Measurements from ENCODE around the gene BCO2. TPM values are rescaled to one million over a fixed set of nuclear protein-coding genes. Genes with fewer than 3 reads are reported as not detected.

The BCO2 gene
- total RNA-seq, 1 experiment from 2014 or later = 0.31 TPM

DNA sequence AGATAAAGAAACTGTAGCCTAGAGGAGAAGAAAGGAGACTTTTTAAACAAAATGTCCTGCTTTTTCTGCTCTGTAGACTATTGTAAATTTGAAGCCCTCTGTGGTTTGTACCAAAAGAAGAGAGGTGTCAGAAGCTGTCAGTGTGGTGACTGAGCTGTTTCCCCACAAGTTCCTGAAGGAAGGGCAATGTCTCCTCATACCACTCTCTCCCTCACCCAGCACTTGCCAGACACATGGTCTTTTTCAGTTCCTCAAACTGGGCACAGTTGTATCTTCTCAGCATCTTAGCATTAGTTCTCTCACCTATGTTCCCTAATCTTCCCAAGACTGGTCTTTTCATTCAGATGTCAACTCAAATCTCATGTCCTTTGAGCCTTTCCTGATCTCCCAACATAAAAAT is 4.3 kb downstream of the BCO2 start:
- no peak overlapping the region for H3K4me3 Mint-ChIP-seq
- Histone ChIP-seq H3K27ac (ENCODE audit: insufficient read length, low read depth, low read length) (no peak overlapping the region), H3K79me2 (ENCODE audit: insufficient read depth, low read length) (no peaks in the 10 kb centered on the region), H3T11ph (ENCODE audit: low read length) (no peak overlapping the region), H2BK12ac (ENCODE audit: insufficient read length, low read depth, low read length) (no peak overlapping the region), H4K8ac (replicated peaks; ENCODE audit: insufficient read length, low read depth, low read length) (no peak overlapping the region), H2BK20ac (ENCODE audit: low read depth, low read length, poor library complexity, severe bottlenecking) (no peak overlapping the region), H3K14ac (ENCODE audit: insufficient read depth, low read length) (no peak overlapping the region), H3K79me1 (ENCODE audit: insufficient read depth, low read depth, low read length, poor library complexity, severe bottlenecking) (no peaks in the 10 kb centered on the region), H2BK5ac (ENCODE audit: insufficient read length, low read length) (no peak overlapping the region), H3K4ac (ENCODE audit: low read depth, low read length) (no peak overlapping the region), H4K91ac (ENCODE audit: insufficient read length, low read depth, low read length) (no peak overlapping the region), H3K9me3 (ENCODE audit: control insufficient read depth, low read depth, low read length) (no peaks in the 10 kb centered on the region), H4K5ac (ENCODE audit: insufficient read length, low read depth, low read length) (no peak overlapping the region), H2AK5ac (ENCODE audit: insufficient read length, low read length) (no peak overlapping the region), H2BK15ac (ENCODE audit: low read depth, low read length) (no peak overlapping the region), H3K23me2 (ENCODE audit: insufficient read length, low read depth, low read length, poor library complexity, severe bottlenecking) (no peaks in the 10 kb centered on the region), H3K18ac (ENCODE audit: insufficient read length, low read depth, low read length) (no peak overlapping the region), H2AFZ (ENCODE audit: low read length) (no peak overlapping the region), H4K20me1 (ENCODE audit: control insufficient read depth, insufficient read depth, insufficient read length) (no peaks in the 10 kb centered on the region), H3K4me1 (ENCODE audit: insufficient read depth, low read length) (no peaks in the 10 kb centered on the region; the same call in 1 of the 2 replicates), H3K9ac (ENCODE audit: extremely low read depth, insufficient read length, low read length) (no peak overlapping the region), H3K56ac (ENCODE audit: insufficient read length, low read depth, low read length) (no peak overlapping the region), H3K4me2 (ENCODE audit: insufficient read depth, insufficient read length, low read length) (no peak overlapping the region), H2BK120ac (ENCODE audit: low read depth, low read length, poor library complexity, severe bottlenecking) (no peak overlapping the region), H3K27me3 (ENCODE audit: insufficient read depth, low read length) (no peaks in the 10 kb centered on the region), H3K23ac (ENCODE audit: insufficient read length, low read depth, low read length) (no peak overlapping the region)
- no peaks in the 10 kb centered on the region for H3K36me3 Mint-ChIP-seq (ENCODE audit: insufficient read depth in 1 of 3, low read depth in 3 of 3)
- TF ChIP-seq, protein P1, sequence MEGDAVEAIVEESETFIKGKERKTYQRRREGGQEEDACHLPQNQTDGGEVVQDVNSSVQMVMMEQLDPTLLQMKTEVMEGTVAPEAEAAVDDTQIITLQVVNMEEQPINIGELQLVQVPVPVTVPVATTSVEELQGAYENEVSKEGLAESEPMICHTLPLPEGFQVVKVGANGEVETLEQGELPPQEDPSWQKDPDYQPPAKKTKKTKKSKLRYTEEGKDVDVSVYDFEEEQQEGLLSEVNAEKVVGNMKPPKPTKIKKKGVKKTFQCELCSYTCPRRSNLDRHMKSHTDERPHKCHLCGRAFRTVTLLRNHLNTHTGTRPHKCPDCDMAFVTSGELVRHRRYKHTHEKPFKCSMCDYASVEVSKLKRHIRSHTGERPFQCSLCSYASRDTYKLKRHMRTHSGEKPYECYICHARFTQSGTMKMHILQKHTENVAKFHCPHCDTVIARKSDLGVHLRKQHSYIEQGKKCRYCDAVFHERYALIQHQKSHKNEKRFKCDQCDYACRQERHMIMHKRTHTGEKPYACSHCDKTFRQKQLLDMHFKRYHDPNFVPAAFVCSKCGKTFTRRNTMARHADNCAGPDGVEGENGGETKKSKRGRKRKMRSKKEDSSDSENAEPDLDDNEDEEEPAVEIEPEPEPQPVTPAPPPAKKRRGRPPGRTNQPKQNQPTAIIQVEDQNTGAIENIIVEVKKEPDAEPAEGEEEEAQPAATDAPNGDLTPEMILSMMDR (conservative IDR thresholded peaks at IDR 0.05) = no peak
- no peak overlapping the region for H3K27ac Mint-ChIP-seq
- DNase-seq = no peak
- H3K27me3 Mint-ChIP-seq (ENCODE audit: low read depth) = peaks cover 13% of the 10 kb centered on the region
- 0 out of 4 replicates have a peak, but pooled peaks cover 0 to 3% of the 10 kb centered on the region in 2 experiments for H3K4me1 Mint-ChIP-seq
- H3K9me3 Mint-ChIP-seq = peaks cover 4 to 7% of the 10 kb centered on the region in 2 experiments; a peak in 4 of 5 replicates
